Lower leg skin (tissue), 3 donors: Measurements from ENCODE around the gene ERRFI1.

Experiments
- POLR2A ChIP-seq, 2 donors: fragments of 450-650 bp; IDR thresholded peaks; one replicate each; pipeline ENCODE4 v1.6.1; 2016 to 2017; ENCODE audit warnings: antibody characterized with exemption in 2 of 2, mild to moderate bottlenecking in 1 of 2, moderate library complexity in 1 of 2
- TF ChIP-seq, protein P1 (sequence below), 3 donors: fragments of 450-650 bp; IDR thresholded peaks; one replicate each; pipeline ENCODE4 v1.5.1; 2016; ENCODE audit warnings: antibody characterized with exemption in 3 of 3, mild to moderate bottlenecking in 3 of 3, moderate library complexity in 2 of 3

DNA sequence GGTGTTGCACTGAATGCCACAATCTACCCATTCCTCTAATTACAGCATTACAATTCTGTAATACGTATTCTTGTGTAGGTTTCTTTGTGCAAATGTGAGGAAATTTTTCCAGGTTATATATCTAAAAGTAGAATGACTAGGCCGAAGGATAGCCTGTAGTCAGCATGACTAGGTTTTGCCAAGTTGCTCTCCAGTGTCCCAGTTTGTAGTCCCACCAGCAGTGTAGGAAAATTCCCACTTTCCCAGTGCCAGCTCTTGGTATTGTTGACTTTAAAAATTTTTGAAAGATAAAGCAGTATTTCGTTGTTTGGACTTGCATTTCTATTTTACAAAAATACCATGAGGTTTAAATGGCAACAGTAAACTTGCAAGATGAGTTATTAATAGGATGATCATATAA is 61.6 kb downstream of the ERRFI1 start:
- TF ChIP-seq, protein P1, sequence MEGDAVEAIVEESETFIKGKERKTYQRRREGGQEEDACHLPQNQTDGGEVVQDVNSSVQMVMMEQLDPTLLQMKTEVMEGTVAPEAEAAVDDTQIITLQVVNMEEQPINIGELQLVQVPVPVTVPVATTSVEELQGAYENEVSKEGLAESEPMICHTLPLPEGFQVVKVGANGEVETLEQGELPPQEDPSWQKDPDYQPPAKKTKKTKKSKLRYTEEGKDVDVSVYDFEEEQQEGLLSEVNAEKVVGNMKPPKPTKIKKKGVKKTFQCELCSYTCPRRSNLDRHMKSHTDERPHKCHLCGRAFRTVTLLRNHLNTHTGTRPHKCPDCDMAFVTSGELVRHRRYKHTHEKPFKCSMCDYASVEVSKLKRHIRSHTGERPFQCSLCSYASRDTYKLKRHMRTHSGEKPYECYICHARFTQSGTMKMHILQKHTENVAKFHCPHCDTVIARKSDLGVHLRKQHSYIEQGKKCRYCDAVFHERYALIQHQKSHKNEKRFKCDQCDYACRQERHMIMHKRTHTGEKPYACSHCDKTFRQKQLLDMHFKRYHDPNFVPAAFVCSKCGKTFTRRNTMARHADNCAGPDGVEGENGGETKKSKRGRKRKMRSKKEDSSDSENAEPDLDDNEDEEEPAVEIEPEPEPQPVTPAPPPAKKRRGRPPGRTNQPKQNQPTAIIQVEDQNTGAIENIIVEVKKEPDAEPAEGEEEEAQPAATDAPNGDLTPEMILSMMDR (IDR thresholded peaks at IDR 0.05), result no peak
- TF ChIP-seq POLR2A (IDR thresholded peaks at IDR 0.05), result no peak
